NCI-H2196 (cell line): ENCODE measurements around the gene PNPLA7.

Source experiments
- DNase-seq: peaks from one replicate; lab custom pipeline; 2025; ENCODE audit not compliant: unreplicated experiment; lab: John Stamatoyannopoulos, UW

The PNPLA7 gene

DNA sequence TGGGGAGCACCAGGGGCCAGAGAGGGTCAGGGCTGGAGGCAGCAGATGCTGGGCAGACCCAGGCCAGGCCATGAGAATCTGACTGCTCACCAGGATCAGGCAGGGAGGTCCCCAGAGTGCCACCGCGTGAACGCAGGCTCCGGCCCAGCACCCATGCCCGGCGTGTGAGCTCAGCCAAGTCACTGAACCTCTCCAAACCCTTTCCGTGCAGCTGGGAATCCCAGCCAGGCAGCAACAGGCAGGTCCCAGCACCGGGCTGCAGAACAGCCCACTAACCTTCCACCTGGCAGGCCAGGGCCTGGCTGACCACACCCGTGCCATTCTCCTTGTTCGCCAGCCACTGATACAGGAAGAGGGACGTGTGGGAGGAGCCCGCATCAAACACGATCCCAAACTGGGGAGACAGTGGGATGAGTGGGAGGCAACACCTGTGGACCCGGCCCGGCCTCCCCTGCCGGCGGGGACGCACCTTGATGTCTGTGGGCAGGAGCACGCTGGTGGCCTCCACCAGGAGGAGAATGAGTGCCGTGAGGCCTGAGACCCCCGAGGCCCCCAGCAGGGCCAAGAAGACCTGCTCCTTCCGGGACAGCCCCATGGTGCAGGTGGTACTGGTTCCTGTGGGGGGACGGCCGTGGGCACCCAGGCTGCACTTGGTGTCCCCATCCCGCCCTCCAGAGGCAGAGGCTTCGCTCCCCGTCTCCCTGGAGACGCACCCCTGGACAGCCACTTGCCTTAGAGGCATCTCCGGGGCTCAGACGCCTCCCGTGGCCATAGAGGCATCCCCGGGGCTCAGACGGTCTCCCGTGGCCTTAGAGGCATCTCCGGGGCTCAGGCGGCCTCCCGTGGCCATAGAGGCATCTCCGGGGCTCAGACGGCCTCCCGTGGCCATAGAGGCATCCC, 112.3 kb downstream of the PNPLA7 start:
- DNase-seq, result no peak

DNA sequence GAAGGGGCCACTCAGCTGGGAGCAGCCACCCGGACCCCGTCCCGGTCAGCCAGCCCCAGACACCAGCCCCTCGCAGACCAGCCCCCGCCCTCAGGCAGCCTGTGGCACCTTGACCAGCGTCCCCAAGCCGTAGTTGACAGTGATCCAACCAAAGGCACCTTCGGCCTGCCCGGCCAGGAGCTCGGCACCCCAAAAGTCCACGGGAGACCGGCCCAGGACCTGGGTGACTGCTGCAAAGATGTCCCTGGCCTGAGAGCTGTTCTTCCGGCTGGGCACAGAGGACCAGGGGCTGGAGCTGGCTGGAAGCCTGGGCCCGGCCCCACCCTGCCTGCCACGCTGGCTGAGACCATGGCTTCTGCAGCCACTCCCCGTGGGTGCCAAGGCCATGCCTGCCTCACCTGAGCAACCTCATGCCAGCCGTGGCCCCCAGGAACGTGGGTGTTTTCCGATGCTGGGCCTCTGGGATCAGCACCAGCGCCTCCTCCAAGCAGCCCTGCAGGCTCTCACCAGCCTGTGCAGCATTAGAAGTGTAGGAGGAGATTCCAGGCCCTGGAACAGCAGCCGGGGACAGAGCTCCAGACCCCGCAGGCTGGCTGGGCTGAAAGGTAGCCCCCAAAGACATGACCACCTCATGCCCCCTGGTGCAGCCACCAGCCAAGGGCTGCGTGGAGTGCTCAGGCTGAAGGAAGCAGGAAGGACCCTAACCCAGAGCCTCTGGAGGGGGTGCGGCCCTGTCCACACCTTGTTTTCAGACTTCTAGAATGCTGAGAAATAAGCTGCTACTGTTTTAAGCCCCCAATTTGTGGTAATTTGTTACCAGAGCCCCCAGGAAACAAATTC, 113.2 kb downstream of the PNPLA7 start:
- DNase-seq, result no peak

DNA sequence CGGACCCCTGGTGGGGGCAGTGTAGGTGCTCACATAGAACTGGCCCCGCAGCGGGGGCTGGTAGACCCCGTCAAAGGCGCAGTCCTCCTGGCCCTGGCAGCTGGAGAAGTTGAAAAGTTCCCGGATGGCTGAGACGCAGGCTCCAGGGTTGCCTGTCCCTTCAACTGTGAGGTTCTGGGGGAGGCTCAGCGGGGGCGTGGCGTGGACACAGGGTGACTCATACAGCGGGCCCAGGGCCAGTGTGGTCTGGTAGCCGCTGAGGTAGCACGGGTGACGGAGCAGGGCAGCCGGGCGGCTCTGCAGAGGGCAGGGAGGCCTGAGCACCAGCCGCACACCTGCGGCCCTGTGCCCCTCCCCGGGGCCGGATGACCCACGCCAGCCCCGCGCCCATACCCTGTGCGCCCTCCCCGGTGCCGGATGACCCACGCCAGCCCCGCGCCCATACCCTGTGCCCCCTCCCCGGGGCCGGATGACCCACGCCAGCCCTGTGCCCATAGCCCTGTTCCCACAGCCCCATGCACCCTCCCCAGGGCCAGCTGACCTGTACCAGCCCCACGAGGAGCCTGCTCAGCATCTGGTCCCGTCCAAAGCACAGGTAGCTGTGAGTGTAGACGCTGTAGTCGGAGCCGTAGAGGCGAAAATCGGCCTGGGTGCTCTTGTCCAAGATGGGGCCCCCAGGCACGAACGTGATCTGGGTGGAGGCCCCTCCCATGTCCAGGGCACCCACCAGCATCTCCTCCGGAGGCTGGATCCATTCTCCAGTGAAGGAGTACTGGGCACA, 114.0 kb downstream of the PNPLA7 start:
- DNase-seq, result peak; percentile 65

DNA sequence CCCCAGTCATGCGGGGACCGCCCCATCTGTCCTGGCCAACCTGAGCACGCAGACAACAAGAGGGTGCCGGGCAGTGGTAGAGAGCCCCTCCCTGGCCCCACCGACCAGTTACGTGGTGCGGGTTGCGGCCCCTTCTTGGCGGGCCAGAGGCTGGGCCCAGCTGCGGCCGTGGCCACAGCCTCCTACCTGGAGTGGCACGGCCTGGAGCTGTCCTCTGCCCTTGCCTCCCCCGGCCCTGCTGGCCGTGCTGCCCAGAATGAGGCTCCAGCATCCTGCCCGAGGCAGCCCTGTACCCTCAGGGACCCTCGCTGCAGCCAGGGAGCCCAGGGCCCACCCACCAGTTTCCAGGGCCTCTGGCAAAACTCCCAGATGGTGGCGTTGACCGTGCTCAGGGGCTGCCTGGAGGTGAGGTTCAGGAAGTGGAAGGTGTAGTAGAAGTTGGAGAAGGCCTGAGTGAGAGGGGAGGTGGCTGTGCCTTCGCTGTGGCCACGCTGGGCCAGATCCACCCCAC, 114.8 kb downstream of the PNPLA7 start:
- no peak for DNase-seq

DNA sequence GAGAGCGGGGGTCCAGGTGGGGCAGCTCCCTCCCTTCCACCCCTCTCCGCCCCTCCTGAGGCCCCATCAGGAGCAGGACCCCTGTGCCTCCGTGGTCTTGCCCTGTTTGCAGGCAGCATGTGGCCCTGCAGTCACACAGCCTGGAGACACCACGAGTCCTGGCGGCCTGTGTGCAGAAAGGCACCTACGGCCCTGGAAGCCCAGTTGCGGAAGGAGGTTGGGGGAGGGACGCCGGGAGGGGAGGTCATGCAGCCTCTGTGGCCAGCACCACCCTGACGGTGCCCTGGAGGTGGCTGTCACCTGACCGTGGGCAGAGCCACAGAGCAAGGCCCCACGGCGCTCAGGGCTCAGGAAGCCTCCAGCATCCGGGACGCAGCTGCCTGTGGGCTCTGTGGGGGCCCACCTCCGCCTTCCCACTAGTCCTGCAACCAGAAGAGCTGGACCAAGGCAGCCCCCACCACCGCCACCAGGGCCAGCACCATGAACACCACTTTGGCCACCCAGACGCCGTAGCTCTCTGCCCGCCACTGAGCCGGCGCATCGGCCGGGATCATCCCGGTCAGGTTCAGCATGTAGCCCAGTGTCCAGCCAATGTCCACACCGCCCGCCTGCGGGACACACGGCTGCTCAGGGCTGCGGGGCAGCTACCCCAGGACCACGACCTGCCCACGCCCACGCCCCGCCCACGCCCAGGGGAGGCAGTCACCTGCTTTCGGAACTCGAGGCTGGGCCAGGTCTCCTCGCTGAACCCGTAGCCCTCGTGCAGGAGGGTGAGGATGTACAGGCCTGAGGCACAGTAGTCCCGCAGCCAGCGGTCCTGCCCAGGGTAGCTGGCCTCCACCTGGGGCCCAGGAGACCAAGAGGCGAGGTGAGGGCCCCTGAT, 115.5 kb downstream of the PNPLA7 start:
- no peak for DNase-seq

DNA sequence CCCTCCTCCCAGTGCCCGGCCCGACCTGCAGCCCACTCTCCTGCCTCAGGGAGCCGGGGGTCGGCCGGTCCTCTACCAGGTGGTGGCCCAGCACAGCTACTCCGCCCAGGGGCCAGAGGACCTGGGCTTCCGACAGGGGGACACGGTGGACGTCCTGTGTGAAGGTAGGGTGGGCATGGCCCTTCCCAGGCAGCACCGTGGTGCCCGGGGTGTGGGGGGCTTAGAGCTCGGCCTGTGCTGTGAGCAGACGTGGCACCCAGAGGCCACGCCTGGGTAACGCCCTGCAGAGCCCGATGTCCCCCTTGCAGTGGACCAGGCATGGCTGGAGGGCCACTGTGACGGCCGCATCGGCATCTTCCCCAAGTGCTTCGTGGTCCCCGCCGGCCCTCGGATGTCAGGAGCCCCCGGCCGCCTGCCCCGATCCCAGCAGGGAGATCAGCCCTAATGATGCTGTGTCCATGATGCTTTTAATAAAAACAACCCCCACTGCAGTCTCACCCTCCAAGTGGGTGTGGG, 116.2 kb downstream of the PNPLA7 start:
- no peak for DNase-seq

DNA sequence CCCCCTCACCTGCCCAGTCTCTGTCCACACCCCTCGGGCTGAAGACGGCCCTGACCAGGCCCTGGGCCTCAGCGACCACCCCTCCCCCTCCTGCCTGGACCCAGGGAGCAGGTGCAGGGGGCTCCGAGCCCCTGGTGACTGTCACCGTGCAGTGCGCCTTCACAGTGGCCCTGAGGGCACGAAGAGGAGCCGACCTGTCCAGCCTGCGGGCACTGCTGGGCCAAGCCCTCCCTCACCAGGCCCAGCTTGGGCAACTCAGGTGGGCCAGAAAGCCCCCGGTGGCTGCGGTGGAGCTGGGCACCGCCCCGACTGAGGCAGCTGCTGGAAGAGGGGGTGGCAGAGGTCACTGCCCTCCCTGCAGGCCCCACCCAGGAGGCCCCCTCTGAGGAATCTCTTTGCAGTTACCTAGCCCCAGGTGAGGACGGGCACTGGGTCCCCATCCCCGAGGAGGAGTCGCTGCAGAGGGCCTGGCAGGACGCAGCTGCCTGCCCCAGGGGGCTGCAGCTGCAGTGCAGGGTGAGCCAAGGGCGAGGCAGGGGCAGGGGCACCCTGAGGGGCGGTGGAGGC, 116.8 kb downstream of the PNPLA7 start:
- no peak for DNase-seq

DNA sequence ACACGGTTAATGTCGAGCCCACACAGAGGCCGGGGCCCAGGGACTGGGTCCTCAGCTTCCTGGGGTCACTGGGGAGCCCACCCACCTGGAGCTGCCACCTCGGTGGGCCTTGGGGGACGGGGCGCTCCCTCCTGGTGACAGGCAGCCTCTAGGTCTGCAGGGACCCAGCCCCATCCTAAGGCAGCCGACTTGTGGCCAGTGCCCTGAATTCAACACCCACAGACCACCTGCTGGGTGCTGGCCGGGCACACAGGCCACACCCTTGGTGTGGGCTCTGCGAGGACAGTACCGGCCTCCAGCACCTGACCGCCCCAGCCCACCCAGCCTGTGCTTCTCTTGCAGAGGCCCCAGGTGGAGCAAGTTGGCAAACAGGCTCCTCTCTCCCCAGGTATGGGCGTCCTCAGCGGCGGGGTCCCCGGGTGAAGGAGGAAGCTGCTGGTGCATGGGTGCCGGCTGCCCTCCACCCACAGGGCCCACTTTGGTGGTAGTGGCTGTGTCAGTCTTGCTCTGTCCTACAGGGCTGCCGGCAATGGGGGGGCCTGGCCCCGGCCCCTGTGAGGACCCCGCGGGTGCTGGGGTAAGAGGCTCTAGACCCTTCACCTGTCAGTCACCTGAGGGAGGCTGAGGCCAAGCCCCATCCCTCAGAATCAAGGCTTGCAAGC, 117.4 kb downstream of the PNPLA7 start:
- no peak for DNase-seq

DNA sequence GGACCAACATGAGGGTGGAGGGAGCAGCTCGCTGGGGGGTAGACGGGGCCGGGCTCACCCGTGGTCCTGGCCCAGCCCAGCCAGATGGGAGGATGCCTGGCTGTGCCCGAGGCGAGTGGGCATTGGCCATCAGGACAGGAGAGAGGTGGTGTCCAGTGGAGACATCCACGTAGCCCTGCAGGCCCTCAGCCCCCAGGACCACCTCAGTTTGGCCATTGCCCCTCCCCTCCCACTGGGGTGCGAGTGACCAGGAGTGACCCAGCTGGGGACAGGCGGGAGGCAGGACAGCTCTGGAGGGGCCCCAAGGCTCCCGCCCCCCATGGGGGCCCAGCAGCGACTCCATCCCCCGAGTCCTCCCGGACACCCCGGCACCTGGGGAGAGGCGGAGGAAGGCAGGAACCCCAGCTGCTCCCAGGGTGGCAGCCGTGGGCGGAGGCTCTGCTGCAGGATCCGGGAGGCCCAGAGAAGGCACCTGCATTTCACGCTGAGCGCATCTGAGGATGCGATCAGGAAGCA, 118.7 kb downstream of the PNPLA7 start:
- DNase-seq, result no peak

DNA sequence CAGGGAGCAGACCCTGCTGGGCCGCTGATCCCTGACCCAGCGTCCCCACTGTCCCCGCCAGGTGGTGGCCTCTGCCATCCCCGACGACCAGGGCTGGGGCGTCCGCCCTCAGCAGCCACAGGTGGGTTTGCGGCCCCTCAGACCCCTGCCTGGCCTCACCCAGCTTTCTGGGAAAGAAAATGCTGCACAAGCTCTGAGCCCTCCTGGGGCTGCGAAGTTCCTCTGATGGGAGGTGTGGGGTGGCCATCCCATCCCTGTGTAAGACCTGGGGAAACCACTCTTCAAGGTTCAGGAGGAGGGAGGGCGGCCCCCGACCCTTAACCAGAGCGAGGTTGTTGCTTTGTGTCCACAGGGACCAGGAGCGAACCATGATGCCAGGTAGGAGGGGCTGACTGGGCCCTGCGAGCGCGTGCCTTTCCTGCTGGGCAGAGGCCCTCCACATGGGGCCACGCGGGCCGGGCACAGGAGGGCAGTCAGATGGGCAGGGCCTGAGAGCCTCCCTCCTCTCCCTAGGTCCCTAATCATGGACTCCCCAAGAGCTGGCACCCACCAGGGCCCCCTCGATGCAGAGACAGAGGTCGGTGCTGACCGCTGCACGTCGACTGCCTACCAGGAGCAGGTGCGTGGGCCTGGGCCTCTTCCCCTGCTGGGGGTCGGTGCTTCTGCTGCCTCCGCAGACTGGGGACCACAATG, 119.3 kb downstream of the PNPLA7 start:
- DNase-seq, result no peak

DNA sequence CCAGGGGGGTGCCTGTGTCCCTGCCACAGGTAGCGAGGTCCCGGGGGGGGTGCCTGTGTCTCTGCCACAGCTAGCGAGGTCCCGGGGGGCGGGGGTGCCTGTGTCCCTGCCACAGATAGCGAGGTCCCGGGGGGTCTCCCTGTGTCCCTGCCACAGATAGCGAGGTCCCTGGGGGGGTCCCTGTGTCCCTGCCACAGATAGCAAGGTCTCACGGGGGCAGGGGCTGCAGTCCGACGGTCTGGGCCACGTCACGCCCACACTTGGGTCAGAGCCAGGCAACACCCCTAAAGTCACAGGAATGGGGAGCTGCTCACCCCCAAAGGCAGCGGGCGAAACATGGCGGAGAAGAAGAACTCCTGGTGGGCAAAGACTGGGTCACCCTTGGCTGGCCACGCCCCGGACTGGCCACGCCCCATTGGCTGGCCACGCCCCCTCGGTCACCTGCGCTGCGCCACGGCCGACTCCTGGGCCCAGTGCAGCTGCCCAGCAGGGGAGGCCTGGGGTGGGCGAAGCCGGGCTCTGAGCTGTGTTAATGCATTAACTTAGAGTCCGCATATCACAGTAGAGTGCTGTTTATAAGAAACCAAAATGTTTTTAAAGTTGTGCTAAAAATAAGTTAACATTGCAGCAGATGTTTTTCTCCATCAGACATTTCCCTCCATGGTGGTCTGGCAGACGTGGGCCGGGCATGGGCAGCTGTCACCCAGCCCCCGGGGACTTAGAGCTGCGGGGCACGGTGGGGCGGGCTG, 120.1 kb downstream of the PNPLA7 start:
- DNase-seq, result peak; percentile 65

DNA sequence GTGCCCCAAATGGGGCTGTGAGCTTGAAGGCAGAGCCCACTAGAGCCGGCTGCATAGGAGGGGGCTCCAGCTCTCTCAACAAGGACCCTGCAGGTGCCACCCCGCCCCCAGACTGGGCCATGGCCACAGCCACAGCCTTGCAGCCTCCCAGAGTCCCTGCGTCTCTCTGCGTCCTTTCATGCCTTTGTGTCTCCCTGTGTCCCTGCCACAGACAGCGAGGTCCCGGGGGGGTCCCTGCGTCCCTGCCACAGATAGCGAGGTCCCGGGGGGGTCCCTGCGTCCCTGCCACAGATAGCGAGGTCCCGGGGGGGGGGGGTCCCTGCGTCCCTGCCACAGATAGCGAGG, 120.7 kb downstream of the PNPLA7 start:
- DNase-seq, result no peak

DNA sequence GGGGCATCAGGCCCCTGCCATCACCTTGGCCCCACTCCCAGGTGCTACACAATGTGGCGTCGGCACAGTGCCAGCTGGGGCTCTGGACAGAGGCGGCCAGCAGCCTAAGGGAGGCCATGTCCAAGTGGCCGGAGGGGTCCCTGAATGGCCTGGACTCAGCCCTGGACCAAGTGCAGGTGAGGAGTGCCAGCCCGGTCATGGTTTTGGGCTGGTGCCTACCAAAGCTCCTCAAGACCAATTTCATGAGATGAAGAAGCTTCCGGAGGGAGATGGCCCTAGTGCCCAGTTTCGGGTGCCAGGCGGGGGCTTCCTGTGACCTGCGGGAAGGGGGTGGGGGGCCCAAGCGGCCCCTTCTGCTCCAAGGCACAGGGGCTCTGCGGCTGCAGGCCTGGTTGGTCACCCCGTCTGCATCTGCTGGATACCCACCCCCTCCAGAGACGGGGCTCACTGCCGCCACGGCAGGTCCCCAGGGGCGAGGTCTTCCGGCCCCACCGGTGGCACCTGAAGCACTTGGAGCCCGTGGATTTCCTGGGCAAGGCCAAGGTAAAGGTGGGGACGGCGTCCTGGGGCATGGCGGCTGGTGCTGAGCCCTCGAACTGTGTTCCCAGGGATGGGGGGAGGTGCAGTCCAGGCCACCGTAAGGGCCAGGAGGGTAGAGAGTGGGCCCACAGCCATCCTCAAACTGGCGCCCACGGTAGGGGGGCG, 121.2 kb downstream of the PNPLA7 start:
- DNase-seq, result peak; percentile 27

DNA sequence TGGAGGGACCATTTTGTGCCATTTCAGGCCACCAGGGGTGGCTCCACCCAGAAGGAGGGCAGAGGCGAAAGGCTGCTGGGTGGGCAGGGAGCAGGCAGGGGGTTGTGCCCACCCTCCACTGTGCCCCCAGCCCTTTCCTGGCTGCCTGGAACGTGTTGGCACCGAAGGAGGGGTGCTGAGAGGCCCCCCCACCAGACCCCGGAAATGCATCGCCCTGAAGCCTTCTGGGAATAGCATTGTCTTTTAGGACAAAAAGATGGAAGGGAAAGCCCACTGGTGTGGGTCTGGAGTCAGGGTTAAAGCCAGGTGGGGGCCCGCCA, 121.9 kb downstream of the PNPLA7 start:
- DNase-seq, result no peak

DNA sequence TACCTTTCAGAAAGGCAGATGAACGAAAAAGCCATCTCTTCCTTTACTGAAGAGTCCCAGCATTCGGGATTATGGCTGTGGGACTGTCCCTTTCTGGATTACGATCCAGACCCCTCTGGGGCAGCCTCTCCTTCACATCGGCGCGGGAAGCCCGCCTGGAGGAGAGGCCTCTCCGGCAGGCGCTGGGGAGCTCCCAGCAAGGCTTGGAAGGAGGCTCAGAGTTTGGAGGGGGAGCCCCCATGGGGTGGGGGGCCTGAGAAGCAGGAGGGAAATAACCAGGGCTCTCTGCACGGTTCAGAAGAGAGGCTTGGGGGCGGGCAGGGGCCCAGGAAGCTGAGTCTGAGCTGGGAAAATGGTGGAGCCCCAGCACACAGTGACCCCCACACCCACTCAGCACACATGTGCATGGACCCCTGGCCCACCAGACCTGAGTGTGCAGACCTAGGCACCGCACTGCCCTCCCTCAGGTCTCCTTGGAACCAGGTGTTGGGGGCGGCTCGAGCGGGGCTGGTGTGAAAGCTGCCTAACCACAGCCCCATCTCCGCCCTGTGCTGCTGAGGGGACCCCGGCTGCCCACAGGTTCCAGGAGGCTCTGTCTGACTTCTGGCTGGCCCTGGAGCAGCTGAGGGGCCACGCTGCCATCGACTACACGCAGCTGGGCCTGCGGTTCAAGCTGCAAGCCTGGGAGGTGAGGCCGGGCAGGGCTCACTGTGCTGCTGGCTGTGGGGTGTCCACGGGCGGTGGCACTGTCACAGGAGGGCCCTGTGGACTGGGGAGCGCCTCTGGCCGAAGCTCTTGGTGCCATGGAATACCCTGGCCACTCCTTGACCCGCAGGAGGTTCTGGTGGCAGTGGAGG, 122.5 kb downstream of the PNPLA7 start:
- no peak for DNase-seq

DNA sequence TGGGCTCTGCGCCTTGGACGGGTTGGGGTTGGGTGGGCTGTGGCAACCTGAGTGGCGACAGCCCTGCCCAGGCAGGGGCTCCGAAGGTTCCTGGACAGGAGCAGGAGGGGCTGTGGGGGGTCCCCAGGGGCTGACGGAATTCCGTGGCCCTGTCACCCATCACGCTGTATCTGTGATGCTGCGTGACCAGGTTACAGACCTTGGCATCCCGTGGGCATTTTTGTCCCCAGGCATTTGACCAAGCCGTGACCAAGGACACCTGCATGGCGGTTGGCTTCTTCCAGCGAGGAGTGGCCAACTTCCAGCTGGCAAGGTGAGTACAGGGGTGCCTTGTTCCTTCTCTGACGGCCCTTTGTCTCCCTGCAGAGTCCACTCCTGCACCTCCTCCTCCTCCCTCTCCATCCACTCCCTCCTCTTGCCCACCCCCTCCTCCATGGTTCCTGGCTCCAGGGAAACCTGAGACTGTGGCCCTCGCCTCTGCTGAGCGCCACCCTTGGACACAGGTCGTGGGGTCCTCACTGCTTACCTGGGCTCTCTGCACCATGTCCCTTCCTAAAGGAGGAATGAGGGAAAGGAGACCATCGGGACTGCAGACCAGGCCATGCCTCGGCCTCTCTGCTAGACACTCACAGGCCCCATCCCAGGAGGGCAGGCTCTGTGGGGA, 124.1 kb downstream of the PNPLA7 start:
- DNase-seq, result peak; percentile 13
